Neural progenitor cell (in vitro differentiated cells): ENCODE data around the gene ZNF687. TPM values are rescaled to one million over a fixed set of nuclear protein-coding genes. Genes with fewer than 3 reads are reported as not detected.

ENCODE experiments used
- DNase-seq: peaks from one replicate; pipeline ENCODE4 v3.0.0-alpha.2; 2016; ENCODE audit warnings: low spot score
- H2AFZ ChIP-seq: fragments of 200-600 bp; sonication (generic); replicated peaks from 2 replicates; pipeline ENCODE4 v1.6.1; 2016; ENCODE audit warnings: antibody characterized with exemption
- H3F3A ChIP-seq: fragments of 200-600 bp; sonication (generic); 2 replicates; pipeline ENCODE4 v1.6.1; 2016; ENCODE audit warnings: antibody characterized with exemption, low read depth
- H3K27ac ChIP-seq: fragments of 200-600 bp; sonication (generic); 2 replicates; pipeline ENCODE4 v1.5.1; 2016; ENCODE audit warnings: mild to moderate bottlenecking
- H3K27me3 ChIP-seq: fragments of 200-600 bp; sonication (generic); 2 replicates; pipeline ENCODE4 v1.6.1; 2016; ENCODE audit warnings: mild to moderate bottlenecking, moderate library complexity
- H3K36me3 ChIP-seq: fragments of 200-600 bp; sonication (generic); 2 replicates; pipeline ENCODE4 v1.5.1; 2016
- H3K4me1 ChIP-seq: fragments of 200-600 bp; sonication (generic); 2 replicates; pipeline ENCODE4 v1.6.1; 2016; ENCODE audit warnings: mixed run types
- H3K4me2 ChIP-seq: fragments of 200-600 bp; sonication (generic); 2 replicates; pipeline ENCODE4 v1.6.1; 2016
- H3K4me3 ChIP-seq: fragments of 200-600 bp; sonication (generic); 2 replicates; pipeline ENCODE4 v1.5.1; 2016
- H3K79me2 ChIP-seq: fragments of 200-600 bp; sonication (generic); 2 replicates; pipeline ENCODE4 v1.6.1; 2016; ENCODE audit warnings: low read depth
- H3K9ac ChIP-seq: fragments of 200-600 bp; sonication (generic); 2 replicates; pipeline ENCODE4 v1.6.1; 2016
- H3K9me3 ChIP-seq: fragments of 200-600 bp; sonication (generic); 2 replicates; pipeline ENCODE4 v1.5.1; 2016; ENCODE audit warnings: low read depth
- H4K20me1 ChIP-seq: fragments of 200-600 bp; sonication (generic); 2 replicates; pipeline ENCODE4 v1.6.1; 2016; ENCODE audit warnings: low read depth
- H3K27ac Mint-ChIP-seq: 3 replicates; pipeline ENCODE4 v1.8.0; 2021; ENCODE audit warnings: mixed read lengths
- H3K27me3 Mint-ChIP-seq: 2 replicates; pipeline ENCODE4 v1.8.0; 2022; ENCODE audit warnings: low read depth, mild to moderate bottlenecking, inconsistent platforms, moderate library complexity, mixed read lengths; ENCODE audit not compliant: insufficient read depth
- H3K36me3 Mint-ChIP-seq: 3 replicates; pipeline ENCODE4 v1.8.0; 2021; ENCODE audit warnings: mixed read lengths
- H3K4me1 Mint-ChIP-seq: 3 replicates; pipeline ENCODE4 v1.8.0; 2021; ENCODE audit warnings: mixed read lengths
- H3K4me3 Mint-ChIP-seq: 3 replicates; pipeline ENCODE4 v1.8.0; 2021; ENCODE audit warnings: mild to moderate bottlenecking, moderate library complexity, mixed read lengths
- H3K9me3 Mint-ChIP-seq: 3 replicates; pipeline ENCODE4 v1.8.0; 2020; ENCODE audit warnings: mixed read lengths
- EZH2 ChIP-seq: fragments of 200-600 bp; sonication (generic); IDR thresholded peaks from 2 replicates; pipeline ENCODE4 v1.6.1; 2017; ENCODE audit warnings: antibody characterized with exemption, mild to moderate bottlenecking, moderate library complexity
- EZH2phosphoT487 ChIP-seq: fragments of 200-600 bp; sonication (generic); IDR thresholded peaks from 2 replicates; pipeline ENCODE4 v1.6.1; 2017; ENCODE audit warnings: antibody characterized with exemption
- total RNA-seq: library from RNA; depleted of rRNA; stranded (reverse); fragments of >200 nt; gene quantifications from 2 replicates; pipeline ENCODE4 v1.2.3, GENCODE V29; 2015; ENCODE audit warnings: low replicate concordance
- TF ChIP-seq, protein P1 (sequence below): fragments of 200-600 bp; sonication (generic); IDR thresholded peaks from 2 replicates; pipeline ENCODE4 v1.5.1; 2017; ENCODE audit warnings: antibody characterized with exemption, mild to moderate bottlenecking

ZNF687 gene
- total RNA-seq, 1 donor from 2014 or later: 20.2 TPM

DNA sequence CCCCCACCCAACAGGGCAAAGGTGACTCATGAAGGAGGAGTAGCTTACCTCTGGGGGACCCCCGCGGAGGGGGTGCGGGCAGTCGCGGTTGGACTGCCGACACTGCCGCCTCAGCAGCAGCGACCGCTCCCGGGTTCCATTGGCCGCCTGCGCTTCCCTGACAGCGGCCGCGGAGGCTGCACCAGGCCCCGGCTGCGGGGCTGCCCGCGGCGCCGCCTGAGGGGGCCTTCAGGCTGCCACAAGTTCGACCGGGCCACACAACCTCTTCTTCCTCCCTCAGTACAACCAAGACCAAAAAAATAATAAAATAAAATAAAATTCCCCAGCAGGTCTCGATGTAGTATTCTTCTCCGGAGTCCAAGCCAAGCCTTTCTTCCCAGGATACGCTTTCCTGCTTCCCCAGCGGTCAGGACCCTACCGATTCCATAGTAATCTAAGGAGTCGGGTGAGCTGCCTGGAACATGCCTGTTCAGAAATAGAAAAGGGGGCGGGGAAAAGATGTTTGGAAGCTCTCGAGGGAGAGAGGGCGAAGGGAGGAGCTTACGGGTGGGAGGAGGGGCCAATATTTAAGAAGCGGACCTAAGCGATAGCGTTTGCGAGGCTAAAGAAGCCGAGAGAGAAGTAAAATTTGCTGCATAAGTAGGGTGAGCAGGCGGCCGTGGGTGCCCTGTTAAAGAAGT lies 45.3 kb downstream of the ZNF687 start, which contains the start of gene PI4KB:
TSS of gene PI4KB (minus strand) at position 194 of the 680 bp plus-strand sequence. CDS start 10,935 bp downstream, outside the sequence.
- peak; percentile 99 for DNase-seq
- TF ChIP-seq EZH2phosphoT487: no peak
- TF ChIP-seq, protein P1, sequence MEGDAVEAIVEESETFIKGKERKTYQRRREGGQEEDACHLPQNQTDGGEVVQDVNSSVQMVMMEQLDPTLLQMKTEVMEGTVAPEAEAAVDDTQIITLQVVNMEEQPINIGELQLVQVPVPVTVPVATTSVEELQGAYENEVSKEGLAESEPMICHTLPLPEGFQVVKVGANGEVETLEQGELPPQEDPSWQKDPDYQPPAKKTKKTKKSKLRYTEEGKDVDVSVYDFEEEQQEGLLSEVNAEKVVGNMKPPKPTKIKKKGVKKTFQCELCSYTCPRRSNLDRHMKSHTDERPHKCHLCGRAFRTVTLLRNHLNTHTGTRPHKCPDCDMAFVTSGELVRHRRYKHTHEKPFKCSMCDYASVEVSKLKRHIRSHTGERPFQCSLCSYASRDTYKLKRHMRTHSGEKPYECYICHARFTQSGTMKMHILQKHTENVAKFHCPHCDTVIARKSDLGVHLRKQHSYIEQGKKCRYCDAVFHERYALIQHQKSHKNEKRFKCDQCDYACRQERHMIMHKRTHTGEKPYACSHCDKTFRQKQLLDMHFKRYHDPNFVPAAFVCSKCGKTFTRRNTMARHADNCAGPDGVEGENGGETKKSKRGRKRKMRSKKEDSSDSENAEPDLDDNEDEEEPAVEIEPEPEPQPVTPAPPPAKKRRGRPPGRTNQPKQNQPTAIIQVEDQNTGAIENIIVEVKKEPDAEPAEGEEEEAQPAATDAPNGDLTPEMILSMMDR: no peak
- no peak for TF ChIP-seq EZH2
- no peaks in the 10 kb centered on the region for H3K9me3 ChIP-seq
- Mint-ChIP-seq H3K36me3 (peaks cover 8% of the 10 kb centered on the region), H3K4me1 (peaks cover 22% of the 10 kb centered on the region), H3K9me3 (no peaks in the 10 kb centered on the region), H3K4me3 (peak within 1 kb of the TSS; percentile 92), H3K27me3 (peaks cover 4% of the 10 kb centered on the region), H3K27ac (peak within 1 kb of the TSS; percentile 100)
- peaks cover 12% of the 10 kb centered on the region for H3F3A ChIP-seq
- no peaks in the 10 kb centered on the region for H3K27me3 ChIP-seq
- no peaks in the 10 kb centered on the region for H4K20me1 ChIP-seq
- H3K36me3 ChIP-seq: no peaks in the 10 kb centered on the region
- peak within 1 kb of the TSS; percentile 64 for H3K4me3 ChIP-seq
- peaks cover 33% of the 10 kb centered on the region for H3K79me2 ChIP-seq
- H3K9ac ChIP-seq: peak within 1 kb of the TSS; percentile 92
- peak within 1 kb of the TSS; percentile 98 for H3K27ac ChIP-seq
- H3K4me2 ChIP-seq: peak within 1 kb of the TSS; percentile 86
- H2AFZ ChIP-seq: peak within 1 kb of the TSS; percentile 90
- peaks cover 10% of the 10 kb centered on the region for H3K4me1 ChIP-seq

- Histone ChIP-seq H2AFZ (peak overlapping the region; percentile 90), H3K79me2 (peaks cover 29% of the 10 kb centered on the region), H3K9ac (peak overlapping the region; percentile 49), H3K9me3 (no peaks in the 10 kb centered on the region), H3K27ac (peak overlapping the region; percentile 14), H3K27me3 (no peaks in the 10 kb centered on the region), H3K4me2 (peak overlapping the region; percentile 86), H3F3A (peaks cover 14% of the 10 kb centered on the region), H3K36me3 (no peaks in the 10 kb centered on the region), H3K4me1 (peaks cover 10% of the 10 kb centered on the region), H4K20me1 (no peaks in the 10 kb centered on the region), H3K4me3 (peak overlapping the region; percentile 64)
- H3K9me3 Mint-ChIP-seq: no peaks in the 10 kb centered on the region
- peaks cover 22% of the 10 kb centered on the region for H3K4me1 Mint-ChIP-seq
- peak overlapping the region; percentile 100 for H3K27ac Mint-ChIP-seq
- DNase-seq: peak; percentile 70
- H3K36me3 Mint-ChIP-seq: peaks cover 5% of the 10 kb centered on the region
- H3K27me3 Mint-ChIP-seq: peaks cover 4% of the 10 kb centered on the region
- H3K4me3 Mint-ChIP-seq: peak overlapping the region; percentile 92
- TF ChIP-seq, protein P1: no peak
- TF ChIP-seq EZH2 (no peak), EZH2phosphoT487 (no peak)
These were observed 46.0 kb downstream of the ZNF687 start for GRCh38 chr1:151327903-151328674.

DNA sequence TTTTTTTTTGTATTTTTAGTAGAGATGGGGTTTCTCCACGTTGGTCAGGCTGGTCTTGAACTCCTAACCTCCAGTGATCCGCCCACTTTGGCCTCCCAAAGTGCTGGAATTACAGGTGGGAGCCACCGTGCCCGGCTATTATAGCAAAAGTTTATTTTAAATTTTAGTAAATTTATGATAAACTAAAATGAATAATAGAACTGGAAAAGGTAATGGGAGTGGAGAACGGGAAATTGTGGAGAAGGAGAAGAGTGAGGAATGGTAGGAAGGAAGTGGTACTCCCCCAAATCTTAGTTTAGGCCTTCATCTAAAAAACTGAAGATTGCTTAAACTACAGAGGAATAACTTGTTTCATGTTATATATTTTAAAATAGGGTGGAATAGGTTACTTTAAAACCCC lies 52.7 kb downstream of the ZNF687 start:
- Mint-ChIP-seq H3K9me3 (no peaks in the 10 kb centered on the region), H3K4me1 (peaks cover under 1% of the 10 kb centered on the region), H3K27me3 (no peaks in the 10 kb centered on the region), H3K36me3 (no peaks in the 10 kb centered on the region), H3K27ac (no peak overlapping the region), H3K4me3 (no peak overlapping the region)
- H3K36me3 ChIP-seq: no peaks in the 10 kb centered on the region
- H3K79me2 ChIP-seq: no peaks in the 10 kb centered on the region
- TF ChIP-seq EZH2phosphoT487 (no peak), EZH2 (no peak)
- H3K4me2 ChIP-seq: no peak overlapping the region
- H3K27ac ChIP-seq: no peak overlapping the region
- no peaks in the 10 kb centered on the region for H3K9me3 ChIP-seq
- H4K20me1 ChIP-seq: no peaks in the 10 kb centered on the region
- no peak overlapping the region for H3K9ac ChIP-seq
- H3K4me3 ChIP-seq: no peak overlapping the region
- H3F3A ChIP-seq: peaks cover 8% of the 10 kb centered on the region
- no peak for DNase-seq
- H3K4me1 ChIP-seq: no peaks in the 10 kb centered on the region
- H3K27me3 ChIP-seq: no peaks in the 10 kb centered on the region
- H2AFZ ChIP-seq: no peak overlapping the region
